Gastrocnemius medialis (tissue), 4 donors: Measurements from ENCODE around the gene HPCAL4. TPM values are rescaled to one million over a fixed set of nuclear protein-coding genes. Genes with fewer than 3 reads are reported as not detected.

ENCODE experiments used
- ATAC-seq, 2 donors: fragments of 150-250 bp; one replicate each; pipeline ENCODE4 v1.9.1; 2016
- DNase-seq, 2 donors: peaks; one replicate each; pipeline ENCODE4 v3.0.0-alpha.2; 2019
- H3K27ac ChIP-seq, 4 donors: fragments of 200-600 bp; sonication (generic); 1 replicate in 1 of 4; 2 replicates in 3 of 4; pipeline ENCODE4 v1.5.1; 2016 to 2018; ENCODE audit warnings: mild to moderate bottlenecking in 2 of 4, moderate library complexity in 1 of 4
- H3K27me3 ChIP-seq, 3 donors: fragments of 200-600 bp; sonication (generic) in 2 of 3; 1 replicate in 1 of 3; 2 replicates in 2 of 3; pipeline versions ENCODE4 v1.5.1 to v1.6.0; 2016 to 2019; ENCODE audit warnings: mild to moderate bottlenecking in 1 of 3, moderate library complexity in 1 of 3
- H3K36me3 ChIP-seq, 2 donors: fragments of 200-600 bp; sonication (generic) in 1 of 2; one replicate each; pipeline ENCODE4 v1.5.1; 2017 to 2018
- H3K4me1 ChIP-seq, 2 donors: fragments of 200-600 bp; sonication (generic) in 1 of 2; one replicate each; pipeline ENCODE4 v1.5.1; 2016 to 2017; ENCODE audit warnings: mild to moderate bottlenecking in 2 of 2
- H3K4me3 ChIP-seq, 4 donors: fragments of 200-600 bp; sonication (generic) in 3 of 4; 1 replicate in 1 of 4; 2 replicates in 3 of 4; pipeline ENCODE4 v1.5.1; 2016 to 2019; ENCODE audit warnings: mild to moderate bottlenecking in 2 of 4
- H3K9me3 ChIP-seq, 3 donors: fragments of 200-600 bp; sonication (generic) in 2 of 3; 1 replicate in 1 of 3; 2 replicates in 2 of 3; pipeline ENCODE4 v1.5.1; 2016 to 2019
- CTCF ChIP-seq, 5 experiments: fragments of 450-650 bp in 3 of 5; fragments of 200-600 bp in 2 of 5; sonication (generic) in 2 of 5; IDR thresholded peaks in 4 of 5; conservative IDR thresholded peaks in 1 of 5; 1 replicate in 4 of 5; 2 replicates in 1 of 5; pipeline ENCODE4 v1.5.1; 2016 to 2019; ENCODE audit warnings: antibody characterized with exemption in 5 of 5, mild to moderate bottlenecking in 3 of 5, moderate library complexity in 3 of 5
- POLR2A ChIP-seq, 2 donors: fragments of 450-650 bp; IDR thresholded peaks; one replicate each; pipeline ENCODE4 v1.6.1; 2017; ENCODE audit warnings: antibody characterized with exemption in 2 of 2, mild to moderate bottlenecking in 2 of 2, moderate library complexity in 2 of 2
- in situ Hi-C, 4 donors: fragments of 200-750 bp; cut with MboI; loops; one replicate each; pipeline versions ENCODE4 v1.15.0 to v1.8.0; 2017; ENCODE audit warnings: low sequenced_read_pairs in 4 of 4
- intact Hi-C: fragments of 100-400 bp; cut with DNase I; formaldehyde crosslinking; loops from one replicate; pipeline ENCODE4 v1.15.1; 2023; ENCODE audit warnings: low total_unique reads
- total RNA-seq, 4 donors: library from RNA; depleted of rRNA; stranded (reverse); fragments of >200 nt; gene quantifications; one replicate each; pipeline versions ENCODE4 v1.1.0 to v1.2.3, GENCODE V29; 2016

Gene HPCAL4
- total RNA-seq, 4 donors from 2014 or later: 0.92 to 9.0 (median 3.2) TPM

- peaks cover 15 to 18% of the 10 kb centered on the region in 2 donors for H3K4me1 ChIP-seq
- no peak for DNase-seq
- intact Hi-C loops: no loop called here
- ATAC-seq: no peak
- H3K27me3 ChIP-seq: peaks cover 0 to 6% (median 5%) of the 10 kb centered on the region in 3 donors
- H3K4me3 ChIP-seq: no peak overlapping the region
- in situ Hi-C loops: no loop called here
- H3K36me3 ChIP-seq: no peaks in the 10 kb centered on the region
- H3K27ac ChIP-seq: peak overlapping the region in 2 of 4 donors; percentile 12 to 13
- no peak for TF ChIP-seq CTCF (IDR thresholded peaks at IDR 0.05 in 4 of 5, conservative IDR thresholded peaks at IDR 0.05 in 1 of 5)
- TF ChIP-seq POLR2A (IDR thresholded peaks at IDR 0.05): no peak
- H3K9me3 ChIP-seq: no peaks in the 10 kb centered on the region
Measured at GRCh38 chr1:39642796-39643195, 48.4 kb downstream of the HPCAL4 start.

- peaks cover 0 to 9% (median 5%) of the 10 kb centered on the region in 3 donors for H3K27me3 ChIP-seq
- no peaks in the 10 kb centered on the region for H3K36me3 ChIP-seq
- DNase-seq (no peak), ATAC-seq (no peak)
- H3K9me3 ChIP-seq: no peaks in the 10 kb centered on the region
- H3K4me3 ChIP-seq: no peak overlapping the region
- intact Hi-C loops: no loop called here
- TF ChIP-seq CTCF (IDR thresholded peaks at IDR 0.05 in 4 of 5, conservative IDR thresholded peaks at IDR 0.05 in 1 of 5): no peak
- no peak for TF ChIP-seq POLR2A (IDR thresholded peaks at IDR 0.05)
- no peak overlapping the region for H3K27ac ChIP-seq
- H3K4me1 ChIP-seq: peaks cover 10% of the 10 kb centered on the region in 2 donors
- in situ Hi-C loops: no loop called here
Measured at GRCh38 chr1:39640861-39641260, 50.4 kb downstream of the HPCAL4 start.

- intact Hi-C loops (no loop called here), in situ Hi-C loops (no loop called here)
- Histone ChIP-seq H3K27ac (peak within 1 kb of the TSS; percentile 61 to 77 (median 67)), H3K27me3 (peaks cover 0 to 9% (median 5%) of the 10 kb centered on the region in 3 donors), H3K4me3 (peak within 1 kb of the TSS; percentile 52 to 57 (median 54)), H3K4me1 (peaks cover 10 to 13% of the 10 kb centered on the region in 2 donors), H3K36me3 (no peaks in the 10 kb centered on the region), H3K9me3 (no peaks in the 10 kb centered on the region)
- TF ChIP-seq POLR2A (IDR thresholded peaks at IDR 0.05) (peak; percentile 20 to 42), CTCF (IDR thresholded peaks at IDR 0.05 in 4 of 5, conservative IDR thresholded peaks at IDR 0.05 in 1 of 5) (peak in 3 of 5 experiments; percentile 29 to 40 (median 40))
- DNase-seq: peak in 1 of 2 donors; percentile 48
- peak; percentile 52 to 62 for ATAC-seq
Measured at GRCh38 chr1:39639305-39640130, 51.7 kb downstream of the HPCAL4 start, which contains the start of gene HEYL. HEYL (minus strand) TSS chr1:39639643; CDS start chr1:39639625, 18 bp downstream.

GRCh38 chr1:39638965-39639304 is 52.3 kb downstream of the HPCAL4 start:
- TF ChIP-seq CTCF (IDR thresholded peaks at IDR 0.05 in 4 of 5, conservative IDR thresholded peaks at IDR 0.05 in 1 of 5): no peak
- no peak for TF ChIP-seq POLR2A (IDR thresholded peaks at IDR 0.05)
- peak overlapping the region; percentile 52 to 57 (median 54) for H3K4me3 ChIP-seq
- intact Hi-C loops (no loop called here), in situ Hi-C loops (no loop called here)
- H3K36me3 ChIP-seq: no peaks in the 10 kb centered on the region
- ATAC-seq (no peak), DNase-seq (no peak)
- H3K4me1 ChIP-seq: peaks cover 10 to 16% of the 10 kb centered on the region in 2 donors
- H3K27me3 ChIP-seq: peaks cover 0 to 9% (median 5%) of the 10 kb centered on the region in 3 donors
- H3K27ac ChIP-seq: peak overlapping the region; percentile 34 to 77 (median 65)
- no peaks in the 10 kb centered on the region for H3K9me3 ChIP-seq
